ENCODE measurements around the gene RFTN1.

Gene RFTN1

DNA sequence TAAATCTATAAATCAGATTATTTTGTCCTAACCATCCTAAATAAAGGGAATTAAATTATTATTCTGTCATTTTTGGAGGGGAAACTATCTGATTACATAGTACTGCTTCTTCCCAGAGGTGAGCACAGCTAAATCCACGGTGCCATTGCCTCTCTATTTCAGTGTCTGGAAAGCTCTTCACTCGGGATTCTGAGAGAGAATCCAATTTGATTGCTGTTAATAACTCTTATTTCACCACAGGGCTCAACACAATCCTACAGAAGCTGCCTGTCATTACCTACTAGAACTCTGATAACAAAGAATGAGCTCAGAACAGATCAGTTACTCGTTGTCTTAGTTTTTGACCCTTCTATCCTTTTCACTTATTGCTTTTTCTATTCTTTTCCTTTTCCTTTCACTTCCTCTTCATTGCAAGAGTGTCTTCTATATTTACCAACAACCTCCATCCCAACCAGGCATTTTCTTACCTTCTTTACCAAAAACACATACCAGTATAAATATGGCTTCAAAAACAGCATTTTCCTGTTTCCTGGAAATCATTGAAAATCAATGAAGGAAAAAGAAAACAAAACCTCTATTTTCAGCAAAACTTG lies 218.1 kb downstream of the RFTN1 start:
- no peak for FAIRE-seq

- FAIRE-seq: no peak
Measured at GRCh38 chr3:16294844-16295243, 218.7 kb downstream of the RFTN1 start.

GRCh38 chr3:16290827-16291196 lies 222.7 kb downstream of the RFTN1 start:
- FAIRE-seq: no peak

GRCh38 chr3:16290007-16290826 lies 223.3 kb downstream of the RFTN1 start:
- FAIRE-seq: peak; percentile 85

DNA sequence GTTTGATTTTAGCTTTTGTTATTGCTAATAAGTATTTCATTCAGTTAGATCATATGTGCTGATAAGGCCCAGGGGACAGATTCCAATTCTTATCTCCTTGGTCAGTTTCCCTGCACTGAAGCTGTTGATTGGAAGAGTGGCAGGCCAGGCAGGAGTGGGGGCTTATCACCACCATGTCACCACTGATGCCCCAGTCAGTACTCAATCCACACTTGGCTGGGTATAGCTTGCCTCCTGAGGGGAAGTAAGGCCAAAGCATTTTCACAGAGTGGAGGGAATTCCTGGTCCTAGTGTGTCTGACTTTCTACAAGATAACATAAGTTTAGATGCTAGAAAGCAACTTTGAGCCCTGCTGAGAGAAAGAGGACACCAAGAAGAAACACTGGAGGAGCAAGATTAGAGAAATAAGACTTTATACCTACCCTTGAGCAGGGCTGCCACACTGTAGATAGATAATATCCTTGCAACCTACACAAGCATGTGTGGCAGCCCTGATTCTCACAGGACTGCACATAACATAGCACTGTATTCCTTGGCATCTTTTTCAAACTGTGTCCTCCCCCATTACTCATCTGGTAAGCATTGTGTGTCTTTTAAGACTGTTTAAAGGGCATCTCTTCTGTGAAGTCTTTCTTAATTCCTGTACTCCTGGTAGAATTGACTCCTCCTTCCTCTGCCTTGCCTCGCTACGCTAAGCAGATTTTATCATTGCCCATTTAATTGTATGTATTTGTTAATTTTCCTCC lies 224.2 kb downstream of the RFTN1 start:
- no peak for FAIRE-seq

- no peak for FAIRE-seq
Measured at GRCh38 chr3:16288664-16289063, 224.8 kb downstream of the RFTN1 start.

- no peak for FAIRE-seq
Measured at GRCh38 chr3:16286751-16287543, 226.6 kb downstream of the RFTN1 start.

- no peak for FAIRE-seq
Measured at GRCh38 chr3:16286161-16286560, 227.3 kb downstream of the RFTN1 start.

GRCh38 chr3:16284633-16285032 lies 228.9 kb downstream of the RFTN1 start:
- no peak for FAIRE-seq

DNA sequence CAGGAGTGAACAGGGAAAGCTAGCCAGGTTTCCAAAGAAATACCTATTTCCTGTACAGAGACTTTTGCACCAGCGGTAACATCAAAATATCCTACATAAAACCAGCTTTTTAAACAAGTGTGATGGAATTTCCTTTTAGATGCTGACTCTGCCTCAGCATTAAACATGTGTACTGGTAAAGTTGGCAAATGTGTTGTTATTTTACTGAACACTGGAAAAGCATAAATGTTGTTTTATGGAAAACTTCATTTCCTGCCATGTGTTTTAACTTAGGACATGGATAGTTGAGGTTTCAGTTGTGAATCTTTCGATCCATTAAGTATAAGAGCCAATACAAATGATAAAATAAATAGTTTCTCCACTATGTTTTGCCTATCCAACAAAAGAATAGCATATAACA lies 232.8 kb downstream of the RFTN1 start:
- no peak for FAIRE-seq

GRCh38 chr3:16279010-16279801 lies 234.3 kb downstream of the RFTN1 start:
- no peak for FAIRE-seq

GRCh38 chr3:16277471-16277870 lies 236.0 kb downstream of the RFTN1 start:
- no peak for FAIRE-seq

- peak; percentile 17 for FAIRE-seq
Measured at GRCh38 chr3:16273867-16274266, 239.6 kb downstream of the RFTN1 start.

GRCh38 chr3:16272588-16272987 lies 240.9 kb downstream of the RFTN1 start:
- FAIRE-seq: no peak

GRCh38 chr3:16270855-16271254 lies 242.6 kb downstream of the RFTN1 start:
- FAIRE-seq: no peak

GRCh38 chr3:16266714-16267113 lies 246.8 kb downstream of the RFTN1 start:
- FAIRE-seq: no peak
